ENCODE data around the gene NELL2. TPM values are rescaled to one million over a fixed set of nuclear protein-coding genes. Genes with fewer than 3 reads are reported as not detected.

Gene NELL2
- total RNA-seq, 2 experiments from 2014 or later = 99.7 to 106 TPM

GRCh38 chr12:44848703-44849085, 27.4 kb downstream of the NELL2 start:
- Mint-ChIP-seq H3K4me3 (peak overlapping the region; percentile 60), H3K27me3 (no peaks in the 10 kb centered on the region), H3K4me1 (ENCODE audit: low read depth) (peaks cover 80% of the 10 kb centered on the region), H3K9me3 (peaks cover 2% of the 10 kb centered on the region), H3K36me3 (ENCODE audit: low read depth) (peaks cover 8% of the 10 kb centered on the region), H3K27ac (peak overlapping the region; percentile 96)
- DNase-seq (peak; percentile 78), ATAC-seq (peak; percentile 50)
- intact Hi-C loops (cut with micrococcal nuclease) = no loop called here
- TF ChIP-seq CTCF (IDR thresholded peaks at IDR 0.05) = no peak
- ChIA-PET CTCF (interaction anchor here (0.6 to 3.9 kb wide), 11 partner anchors 9 to 77 kb away, joined by 3 to 16 read pairs (median 4); partner anchors contain the start of gene NELL2), POLR2A (interaction anchor here (1.2 to 3.5 kb wide), 6 partner anchors 9 to 28 kb away, joined by 5 to 23 read pairs (median 11); partner anchors contain the start of gene NELL2)

- peak; percentile 88 for DNase-seq
- intact Hi-C loops (cut with micrococcal nuclease) = no loop called here
- peak overlapping the region; percentile 60 for H3K4me3 Mint-ChIP-seq
- H3K36me3 Mint-ChIP-seq (ENCODE audit: low read depth) = peaks cover 13% of the 10 kb centered on the region
- H3K27me3 Mint-ChIP-seq = no peaks in the 10 kb centered on the region
- H3K9me3 Mint-ChIP-seq = peaks cover 2% of the 10 kb centered on the region
- no peak for TF ChIP-seq CTCF (IDR thresholded peaks at IDR 0.05)
- ChIA-PET POLR2A (interaction anchor here (0.7 to 3.5 kb wide), 8 partner anchors 10 to 662 kb away, joined by 3 to 23 read pairs (median 8); partner anchors contain the start of gene NELL2), CTCF (interaction anchor here (0.6 to 3.9 kb wide), 11 partner anchors 8 to 77 kb away, joined by 3 to 16 read pairs (median 4); partner anchors contain the start of gene NELL2)
- peak overlapping the region; percentile 96 for H3K27ac Mint-ChIP-seq
- peak; percentile 77 for ATAC-seq
- H3K4me1 Mint-ChIP-seq (ENCODE audit: low read depth) = peaks cover 74% of the 10 kb centered on the region
These were observed 28.0 kb downstream of the NELL2 start for GRCh38 chr12:44847888-44848702.

- no peak for ATAC-seq
- no peaks in the 10 kb centered on the region for H3K27me3 Mint-ChIP-seq
- peaks cover 2% of the 10 kb centered on the region for H3K9me3 Mint-ChIP-seq
- H3K4me1 Mint-ChIP-seq (ENCODE audit: low read depth) = peaks cover 72% of the 10 kb centered on the region
- H3K36me3 Mint-ChIP-seq (ENCODE audit: low read depth) = peaks cover 17% of the 10 kb centered on the region
- POLR2A ChIA-PET = interaction anchor here (0.7 to 3.5 kb wide), 6 partner anchors 10 to 662 kb away, joined by 3 to 23 read pairs (median 8); no protein-coding TSS in a partner anchor
- no peak for DNase-seq
- peak overlapping the region; percentile 96 for H3K27ac Mint-ChIP-seq
- TF ChIP-seq CTCF (IDR thresholded peaks at IDR 0.05) = no peak
- CTCF ChIA-PET = interaction anchor here (1.1 to 3.9 kb wide), 6 partner anchors 13 to 35 kb away, joined by 3 to 16 read pairs (median 5); partner anchors contain the start of gene NELL2
- intact Hi-C loops (cut with micrococcal nuclease) = no loop called here
- H3K4me3 Mint-ChIP-seq = peak overlapping the region; percentile 60
These were observed 28.7 kb downstream of the NELL2 start for GRCh38 chr12:44847403-44847802.

GRCh38 chr12:44846826-44847225, 29.3 kb downstream of the NELL2 start:
- Mint-ChIP-seq H3K27ac (peak overlapping the region; percentile 96), H3K4me3 (peak overlapping the region; percentile 50), H3K9me3 (peaks cover 2% of the 10 kb centered on the region), H3K27me3 (no peaks in the 10 kb centered on the region), H3K4me1 (ENCODE audit: low read depth) (peaks cover 69% of the 10 kb centered on the region), H3K36me3 (ENCODE audit: low read depth) (peaks cover 17% of the 10 kb centered on the region)
- ChIA-PET POLR2A (interaction anchor here (0.6 to 3.5 kb wide), 6 partner anchors 10 to 35 kb away, joined by 3 to 23 read pairs (median 6); no protein-coding TSS in a partner anchor), CTCF (interaction anchor here (1.1 to 3.9 kb wide), 4 partner anchors 13 to 34 kb away, joined by 3 to 16 read pairs (median 6); partner anchors contain the start of gene NELL2)
- intact Hi-C loops (cut with micrococcal nuclease) = no loop called here
- no peak for TF ChIP-seq CTCF (IDR thresholded peaks at IDR 0.05)
- DNase-seq = no peak
- no peak for ATAC-seq

Measured in activated CD8-positive, alpha-beta T cell treated with anti-CD3 and anti-CD28 coated beads for 36 hours (primary cell).